Medulla oblongata (tissue), 1 donor: ENCODE measurements around the gene SDSL.
A peak's percentile ranks its signal among the peaks of the same experiment; 100 is the strongest.

Source experiments
- DNase-seq: peaks from one replicate; pipeline ENCODE4 v3.0.0-alpha.2; 2015; ENCODE audit errors: extremely low spot score

The SDSL gene

DNA sequence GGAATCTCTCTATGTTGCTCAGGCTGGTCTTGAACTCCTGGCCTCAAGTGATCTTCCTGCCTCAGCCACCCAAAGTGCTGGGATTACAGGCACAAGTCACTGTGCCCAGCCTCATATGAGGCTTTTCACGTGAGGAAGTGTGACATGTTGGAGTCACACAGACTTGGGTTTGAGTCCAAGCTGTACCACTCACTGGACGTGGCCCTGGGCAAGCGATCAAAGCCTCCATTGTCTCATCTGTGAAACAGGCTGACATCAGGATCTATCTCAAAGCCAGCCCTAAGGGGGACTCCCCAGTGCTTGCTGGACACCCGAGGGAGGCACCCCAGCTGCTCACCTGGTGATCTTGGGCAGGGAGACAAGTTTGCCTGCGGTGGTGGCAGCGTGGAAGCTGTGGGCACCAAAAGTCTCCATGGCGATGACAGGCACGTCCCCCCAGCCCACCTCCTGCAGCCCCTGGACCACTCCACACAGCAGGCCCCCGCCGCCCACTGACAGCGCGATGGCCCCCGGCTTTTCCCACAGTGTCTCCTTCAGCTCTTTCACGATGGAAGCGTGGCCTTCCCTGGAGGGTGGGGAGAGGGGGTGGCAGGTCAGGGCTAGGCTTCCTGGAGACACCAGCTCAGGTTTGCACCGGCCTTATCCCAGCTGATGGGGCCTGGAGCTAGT lies 25.2 kb upstream of the SDSL start:
- peak; percentile 70 for DNase-seq

DNA sequence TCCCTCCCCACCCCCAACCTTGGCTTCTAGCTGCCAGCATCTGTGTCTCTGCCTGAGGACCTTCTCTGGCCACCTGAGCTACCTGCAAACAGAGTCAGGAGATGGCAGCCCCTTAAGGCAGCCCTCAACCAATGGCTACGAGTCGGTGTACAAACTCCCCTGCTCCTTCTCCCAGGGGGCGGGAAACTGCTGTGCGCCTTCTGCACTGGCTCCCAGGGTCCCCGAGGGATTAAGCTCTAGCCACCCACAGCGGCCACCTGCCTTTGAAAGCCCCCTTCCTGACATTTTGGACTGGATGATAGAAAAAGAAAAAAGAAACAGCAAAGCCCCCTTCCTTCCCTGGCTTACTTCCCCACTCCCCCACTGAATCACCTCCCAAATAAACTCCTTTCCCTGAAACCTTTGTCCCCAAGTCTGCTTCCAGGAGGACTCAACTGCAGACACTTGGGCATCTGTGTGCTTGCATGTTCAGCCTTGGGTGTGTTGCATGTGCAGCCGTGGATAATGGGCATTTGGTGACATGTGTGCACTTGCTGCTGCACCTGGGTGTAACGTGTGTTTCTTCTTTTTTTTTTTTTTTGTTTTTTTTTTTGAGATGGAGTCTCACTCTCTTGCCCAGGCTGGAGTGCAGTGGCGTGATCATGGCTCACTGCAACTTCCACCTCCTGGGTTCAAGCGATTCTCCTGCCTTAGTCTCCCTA lies 24.5 kb upstream of the SDSL start:
- no peak for DNase-seq

DNA sequence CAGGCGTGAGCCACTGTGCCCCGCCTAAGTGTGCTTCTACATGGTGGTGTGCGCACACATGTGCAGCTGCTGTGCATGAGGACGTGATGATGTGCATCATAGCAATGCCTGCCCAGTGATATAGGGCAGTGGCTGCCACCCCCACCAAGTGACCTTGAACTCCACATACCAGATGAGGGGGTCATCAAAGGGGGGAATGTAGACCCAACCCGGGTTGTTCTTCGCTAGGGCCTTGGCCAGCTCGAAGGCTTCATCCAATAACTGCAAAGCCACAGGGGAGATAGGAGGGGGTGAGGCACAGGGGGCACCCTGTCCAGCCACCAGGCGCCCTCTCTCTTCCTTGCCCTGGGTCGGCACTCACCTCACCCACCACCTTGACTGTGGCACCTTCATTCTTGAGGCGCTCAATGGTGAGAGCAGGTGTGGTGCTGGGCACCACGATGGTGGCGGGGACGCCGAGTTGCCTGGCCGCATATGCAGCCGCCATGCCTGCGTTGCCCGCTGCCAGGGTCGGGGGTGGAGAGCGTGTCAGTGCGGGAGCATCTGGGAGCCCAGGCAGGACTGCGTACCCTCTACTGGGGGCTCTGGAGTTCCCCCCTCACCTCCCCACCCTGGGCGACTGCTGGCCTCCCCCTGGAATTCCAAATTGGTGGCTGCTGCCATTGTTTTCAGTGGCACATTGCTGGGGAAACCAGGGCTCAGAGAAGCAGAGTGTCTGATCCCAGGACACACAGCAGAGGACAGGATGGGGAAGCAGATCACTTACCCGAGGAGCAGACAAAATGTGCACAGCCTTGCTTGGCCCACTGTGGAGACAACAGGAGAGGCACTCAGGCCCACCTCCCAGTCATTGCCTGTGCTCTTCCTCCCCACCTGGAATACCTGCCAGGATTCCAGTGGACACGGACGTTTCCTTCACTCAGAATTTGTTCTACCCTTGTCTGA lies 23.6 kb upstream of the SDSL start:
- DNase-seq, result no peak

DNA sequence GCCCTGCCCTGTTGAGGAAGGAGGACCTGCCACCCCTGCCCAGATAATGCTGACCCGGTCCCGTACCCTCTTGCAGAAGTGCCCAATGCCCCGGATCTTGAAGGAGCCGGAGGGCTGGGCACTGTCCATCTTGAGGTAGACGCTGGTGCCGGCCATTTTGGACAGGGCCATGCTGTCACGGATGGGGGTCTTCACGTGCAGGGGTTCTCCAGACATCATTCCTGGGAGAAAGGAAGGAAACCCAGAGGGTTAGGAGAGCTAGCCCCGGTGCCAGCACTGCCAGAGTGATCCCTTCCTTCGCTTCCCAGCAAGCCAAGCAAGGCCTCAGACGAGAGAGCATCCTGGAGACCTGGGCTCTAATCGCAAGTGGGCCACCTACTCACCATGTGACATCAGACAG lies 22.7 kb upstream of the SDSL start:
- no peak for DNase-seq

DNA sequence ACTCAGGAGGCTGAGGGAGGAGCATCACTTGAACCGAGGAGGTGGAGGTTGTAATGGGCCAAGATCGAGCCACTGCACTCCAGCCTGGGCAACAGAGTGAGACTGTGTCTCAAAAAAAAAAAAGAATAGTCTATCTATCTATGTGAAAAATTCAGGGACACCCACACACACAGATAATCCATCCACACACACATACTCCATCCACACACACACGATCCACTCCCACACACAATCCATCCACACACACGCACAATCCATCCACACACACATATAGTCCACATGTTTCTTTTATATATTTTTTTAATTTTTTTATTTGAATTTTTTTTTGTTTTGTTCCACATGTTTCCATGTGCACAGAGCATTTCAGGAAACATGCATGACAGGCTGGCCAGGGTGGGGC lies 21.8 kb upstream of the SDSL start:
- DNase-seq, result no peak

DNA sequence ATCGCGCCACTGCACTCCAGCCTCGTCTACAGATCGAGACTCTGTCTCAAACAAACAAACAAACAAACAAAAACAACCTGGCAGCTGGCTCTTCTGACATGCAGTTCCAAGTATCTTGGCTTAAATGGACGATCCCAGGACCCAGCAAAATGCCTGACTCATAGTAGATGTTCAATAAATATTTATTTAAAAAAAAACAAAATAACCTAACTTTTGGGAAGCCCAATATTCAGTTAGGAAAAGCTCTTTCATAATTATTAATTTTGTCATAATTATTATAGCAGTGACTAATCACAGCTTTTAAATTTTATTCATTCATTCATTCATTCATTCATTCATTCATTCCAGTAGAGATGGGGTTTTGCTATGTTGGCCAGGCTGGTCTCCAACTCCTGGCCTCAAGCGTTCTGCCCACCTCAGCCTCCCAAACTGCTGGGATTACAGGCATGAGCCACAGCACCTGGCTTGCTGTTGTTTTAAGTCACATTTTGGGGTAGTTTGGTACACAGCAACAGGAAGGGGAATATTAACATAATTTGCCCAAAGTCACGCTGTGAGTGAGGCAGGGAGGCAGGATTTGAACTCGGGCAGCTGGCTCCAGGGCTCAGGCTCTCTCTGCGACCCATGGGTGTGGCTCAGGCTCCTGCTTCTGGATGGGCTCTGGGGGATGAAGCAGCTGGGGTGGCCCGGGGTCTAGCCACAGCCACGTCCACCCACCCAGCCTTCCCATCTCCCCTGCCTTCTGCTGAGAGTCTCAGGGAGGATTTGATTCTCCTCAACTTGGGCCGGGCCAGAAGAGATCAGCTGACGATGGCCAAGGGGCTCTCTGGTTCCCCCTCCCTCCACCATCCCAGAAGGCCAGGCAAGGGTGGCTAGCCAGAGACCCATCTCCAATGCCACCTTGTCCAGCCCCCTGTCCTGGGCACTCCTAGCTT lies 20.8 kb upstream of the SDSL start:
- DNase-seq, result no peak

DNA sequence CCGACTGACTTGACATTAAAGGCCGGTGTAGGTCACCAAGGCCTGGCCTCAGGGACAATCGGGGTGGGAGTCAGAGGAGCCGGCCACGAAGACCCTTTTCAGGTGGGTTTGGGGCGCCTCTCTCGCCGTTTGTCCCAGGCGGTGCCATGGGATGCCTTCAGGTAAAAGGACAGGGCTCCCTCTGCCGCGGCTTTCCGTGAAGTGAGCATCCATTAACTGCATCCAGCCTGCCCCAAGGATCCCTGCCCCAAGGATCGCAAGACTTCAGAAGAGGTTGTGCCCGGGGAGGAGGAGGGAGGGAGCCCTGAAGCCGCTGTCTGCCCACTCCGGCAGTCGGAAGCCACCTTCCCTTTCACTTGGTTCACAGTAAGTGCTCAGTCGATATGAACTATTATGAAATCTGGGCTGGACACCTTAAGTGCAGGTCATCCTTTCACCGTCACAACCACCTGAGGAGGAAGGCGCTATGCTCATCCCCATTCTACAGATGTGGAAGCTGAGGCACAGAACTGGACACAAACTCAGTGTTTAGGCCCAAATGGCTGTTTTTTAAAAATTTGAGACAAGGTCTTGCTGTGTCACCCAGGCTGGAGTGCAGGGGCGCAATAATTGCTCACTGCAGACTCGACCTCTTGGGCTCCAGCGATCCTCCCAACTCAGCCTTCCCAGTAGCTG lies 19.5 kb upstream of the SDSL start:
- no peak for DNase-seq

DNA sequence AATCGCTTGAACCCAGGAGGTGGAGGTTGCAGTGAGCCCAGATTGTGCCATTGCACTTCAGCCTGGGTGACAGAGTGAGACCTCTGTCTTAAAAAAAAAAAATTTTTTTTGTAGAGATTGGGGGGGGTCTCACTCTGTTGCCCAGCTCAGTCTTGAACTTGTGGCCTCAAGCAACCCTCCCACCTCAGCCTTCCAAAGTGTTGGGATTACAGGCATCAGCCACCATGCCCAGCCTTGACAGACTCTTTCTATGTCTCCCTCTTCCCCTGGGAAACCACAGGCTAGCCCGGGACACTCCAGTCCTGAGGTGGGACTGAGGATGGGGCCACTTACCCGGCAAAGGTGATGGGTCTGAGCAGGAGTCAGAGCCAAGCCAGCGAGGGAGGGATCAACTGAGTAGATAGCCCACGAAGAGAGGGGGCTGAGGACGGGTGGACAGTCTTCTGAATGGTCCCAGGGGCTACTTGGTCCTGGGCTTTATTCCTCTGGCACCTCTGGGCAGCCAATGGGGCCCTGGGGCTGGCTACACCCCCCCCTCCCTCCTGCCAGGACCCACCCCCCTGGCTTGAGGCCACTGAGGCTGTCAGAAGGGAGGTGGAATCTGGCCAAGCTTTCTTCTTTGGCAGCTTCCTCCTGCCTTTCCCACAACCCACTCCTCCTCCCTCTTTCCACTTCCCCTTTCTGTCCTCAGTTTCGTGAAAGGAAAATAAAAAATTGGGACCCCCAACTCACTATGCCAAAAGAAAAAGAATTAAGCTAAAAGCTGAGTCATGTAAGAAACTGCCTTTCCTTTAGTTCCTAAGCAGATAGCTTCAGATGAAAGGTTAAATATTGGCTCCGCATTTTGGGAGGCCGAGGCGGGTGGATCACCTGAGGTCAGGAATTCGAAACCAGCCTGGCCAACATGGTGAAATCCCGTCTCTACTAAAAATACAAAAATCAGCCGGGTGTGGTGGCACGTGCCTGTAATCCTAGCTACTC lies 18.5 kb upstream of the SDSL start, which contains the start of gene SDS:
TSS of gene SDS (minus strand) at position 453 of the 981 bp plus-strand sequence. CDS start 4,179 bp downstream, outside the sequence.
- peak; percentile 91 for DNase-seq

DNA sequence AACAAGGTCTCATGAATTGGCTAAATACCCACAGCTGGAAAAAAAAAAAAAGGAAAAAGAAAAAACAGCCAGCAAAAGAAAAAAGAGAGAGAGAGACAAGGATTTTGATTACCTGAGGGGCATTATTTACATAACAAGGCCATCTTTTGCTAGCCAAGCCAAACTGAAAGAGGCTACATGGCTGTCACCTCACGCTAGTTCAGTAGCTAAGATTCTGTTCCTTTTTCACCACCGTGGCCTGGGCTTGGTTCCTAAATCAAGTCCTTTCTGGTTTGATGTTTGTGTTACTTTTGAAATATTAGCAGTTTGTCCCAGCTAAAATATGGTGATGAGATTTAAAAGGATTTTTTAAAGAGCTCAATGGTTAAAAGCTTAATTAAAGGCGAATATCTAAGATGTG lies 16.5 kb upstream of the SDSL start:
- DNase-seq, result peak; percentile 54

DNA sequence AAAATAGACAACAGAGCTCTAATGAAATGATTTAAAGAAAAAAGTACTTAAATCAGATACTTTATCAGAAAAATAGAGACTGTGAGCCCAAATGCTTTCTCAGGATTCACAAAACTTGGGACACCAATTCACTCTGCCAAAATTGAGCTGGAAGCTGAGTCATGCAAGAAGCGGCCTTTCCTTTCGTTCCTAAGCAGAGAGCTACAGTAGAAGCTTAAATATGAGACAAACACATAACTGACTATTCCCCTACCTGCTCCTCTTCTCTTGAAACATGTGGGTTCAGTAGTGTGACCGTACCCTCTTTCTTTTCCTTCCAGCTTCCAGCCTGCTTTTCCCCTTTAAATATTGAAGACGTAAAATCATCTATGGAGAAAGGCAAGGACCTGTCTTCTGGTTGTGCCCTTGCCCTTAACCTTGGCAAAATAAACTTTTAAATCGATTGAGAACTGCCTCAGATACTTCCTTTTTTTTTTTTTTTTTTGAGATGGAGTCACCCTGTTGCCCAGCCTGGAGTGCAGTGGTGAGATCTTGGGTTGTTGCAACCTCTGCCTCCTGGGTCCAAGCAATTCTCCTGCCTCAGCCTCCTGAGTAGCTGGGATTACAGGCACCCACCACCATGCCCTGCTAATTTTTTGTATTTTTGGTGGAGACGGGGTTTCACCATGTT lies 14.1 kb upstream of the SDSL start:
- DNase-seq, result peak; percentile 54

DNA sequence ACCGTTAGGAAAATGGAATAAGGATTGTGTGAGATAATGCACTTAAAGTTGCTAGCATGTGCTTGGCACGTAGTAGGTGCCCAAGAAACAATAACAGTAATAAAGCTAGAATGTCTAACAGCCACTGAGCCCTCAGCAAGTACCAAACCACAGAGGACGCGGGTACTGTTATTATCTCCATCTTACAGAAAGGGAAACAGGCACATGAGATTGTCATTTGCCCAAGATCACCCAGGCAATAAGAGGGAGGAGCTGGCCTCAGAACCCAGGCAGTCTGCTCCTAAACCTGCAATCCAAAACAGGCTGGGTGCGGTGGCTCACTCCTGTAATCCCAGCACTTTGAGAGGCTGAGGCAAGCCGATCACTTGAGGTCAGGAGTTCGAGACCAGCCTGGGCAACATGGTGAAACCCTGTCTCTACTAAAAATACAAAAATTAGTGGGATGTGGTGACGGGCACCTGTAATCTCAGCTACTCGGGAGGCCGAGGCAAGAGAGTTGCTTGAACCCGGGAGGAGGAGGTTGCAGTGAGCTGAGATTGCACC lies 13.4 kb upstream of the SDSL start:
- no peak for DNase-seq

DNA sequence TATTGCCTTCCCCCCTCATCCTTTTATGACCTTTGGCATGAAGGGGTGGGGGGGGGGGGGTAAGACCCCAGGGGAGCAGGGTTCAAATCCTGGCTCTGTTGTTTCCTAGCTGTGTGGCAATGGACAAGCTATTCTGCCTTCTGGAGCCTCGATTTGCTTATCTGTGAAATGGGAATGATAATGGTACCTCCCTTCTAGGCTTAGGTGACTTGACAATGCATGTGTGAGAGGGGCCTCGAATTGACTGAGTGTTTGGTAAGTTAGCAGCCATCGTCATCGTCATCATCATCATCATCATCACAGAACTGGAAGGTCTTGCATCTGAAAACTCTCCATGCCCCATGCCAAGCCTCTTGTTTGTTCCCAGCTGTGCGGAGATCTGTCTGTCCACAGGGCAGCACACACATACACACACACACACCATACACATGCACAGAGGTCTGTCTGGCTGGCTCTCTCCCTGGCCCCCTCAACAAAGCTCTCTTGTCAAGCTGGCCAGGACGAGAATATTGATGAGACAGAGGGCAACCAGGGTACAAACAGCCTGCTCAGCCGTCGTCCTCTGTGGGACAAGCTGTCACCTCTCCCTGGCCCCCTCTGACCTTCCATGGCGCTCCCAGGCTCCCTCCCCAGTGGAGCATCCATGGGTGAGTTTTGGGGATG lies 12.6 kb upstream of the SDSL start:
- DNase-seq, result no peak

DNA sequence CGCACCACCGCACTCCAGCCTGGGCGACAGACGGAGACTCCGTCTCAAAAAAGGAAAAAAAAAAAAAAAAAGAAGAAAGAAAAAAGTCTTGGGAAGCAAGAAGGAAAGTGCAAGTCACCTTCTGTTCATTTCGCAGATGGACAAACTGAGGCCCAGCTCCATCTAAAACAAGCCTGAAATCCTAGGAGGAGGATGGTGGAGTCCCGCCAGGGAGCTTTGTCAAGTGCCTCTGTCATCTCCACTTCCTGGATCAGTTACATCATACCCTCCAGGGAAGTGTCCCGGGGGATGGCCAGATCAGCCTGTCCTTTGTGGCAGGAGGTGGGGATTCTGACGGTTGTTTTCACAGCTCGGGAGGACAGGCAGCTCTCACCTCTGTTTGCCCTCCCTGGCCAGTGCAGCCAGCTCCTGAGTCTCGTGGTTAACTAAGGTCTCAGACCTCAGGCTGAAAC lies 8.7 kb upstream of the SDSL start:
- DNase-seq, result no peak

DNA sequence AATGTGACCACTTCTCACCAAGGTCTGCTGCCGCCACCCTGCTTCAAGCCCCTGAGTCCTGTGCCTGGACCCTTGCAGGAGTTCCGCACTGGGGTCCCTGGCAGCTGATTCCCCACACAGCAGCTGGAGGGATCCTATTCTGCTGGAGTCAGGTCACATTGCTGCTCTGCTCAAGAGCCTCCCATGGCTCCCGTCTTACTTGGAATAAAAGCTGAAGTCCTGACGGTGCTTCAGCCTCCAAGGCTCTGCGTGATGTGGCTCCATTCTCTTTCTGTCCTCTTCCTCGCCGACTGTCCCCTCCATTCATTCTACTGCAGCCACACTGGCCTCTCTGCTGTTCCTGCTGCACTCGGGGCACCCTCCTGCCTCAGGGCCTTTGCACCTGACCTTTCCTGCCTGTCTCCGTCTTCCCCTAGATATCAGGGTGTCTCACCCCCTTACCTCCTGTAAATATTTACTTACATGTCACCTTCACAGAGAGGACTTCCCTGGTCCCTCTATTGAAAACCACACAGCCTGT lies 7.6 kb upstream of the SDSL start:
- no peak for DNase-seq

DNA sequence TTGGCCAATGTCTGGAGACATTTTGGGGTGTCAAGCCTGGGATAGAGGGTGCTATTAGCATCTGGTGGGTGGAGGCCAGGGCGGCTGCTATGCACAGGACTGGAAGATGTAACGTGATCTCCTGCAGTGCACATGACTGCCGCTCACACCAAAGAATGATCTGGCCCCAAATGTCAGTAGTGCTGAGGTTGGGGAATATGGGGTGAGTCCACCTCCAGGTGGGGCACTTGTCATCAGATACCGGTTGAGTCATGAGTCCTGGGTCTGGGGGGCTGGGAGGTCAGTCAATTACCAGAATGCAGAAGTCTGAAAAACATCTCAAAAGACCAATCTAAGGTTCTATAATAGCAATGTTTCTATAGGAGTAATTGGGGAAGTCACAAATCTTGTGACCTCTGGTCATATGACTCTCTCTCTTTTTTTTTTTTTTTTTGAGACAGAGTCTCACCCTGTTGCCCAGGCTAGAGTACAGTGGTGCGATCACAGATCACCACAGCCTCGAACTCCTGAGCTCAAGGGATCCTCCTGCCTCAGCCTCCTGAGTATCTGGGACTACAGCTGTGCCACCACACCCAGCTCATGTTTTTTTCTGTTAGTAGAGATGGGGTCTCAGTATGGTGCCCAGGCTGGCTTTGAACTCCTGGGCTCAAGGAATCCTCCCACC lies 6.0 kb upstream of the SDSL start:
- peak; percentile 51 for DNase-seq

DNA sequence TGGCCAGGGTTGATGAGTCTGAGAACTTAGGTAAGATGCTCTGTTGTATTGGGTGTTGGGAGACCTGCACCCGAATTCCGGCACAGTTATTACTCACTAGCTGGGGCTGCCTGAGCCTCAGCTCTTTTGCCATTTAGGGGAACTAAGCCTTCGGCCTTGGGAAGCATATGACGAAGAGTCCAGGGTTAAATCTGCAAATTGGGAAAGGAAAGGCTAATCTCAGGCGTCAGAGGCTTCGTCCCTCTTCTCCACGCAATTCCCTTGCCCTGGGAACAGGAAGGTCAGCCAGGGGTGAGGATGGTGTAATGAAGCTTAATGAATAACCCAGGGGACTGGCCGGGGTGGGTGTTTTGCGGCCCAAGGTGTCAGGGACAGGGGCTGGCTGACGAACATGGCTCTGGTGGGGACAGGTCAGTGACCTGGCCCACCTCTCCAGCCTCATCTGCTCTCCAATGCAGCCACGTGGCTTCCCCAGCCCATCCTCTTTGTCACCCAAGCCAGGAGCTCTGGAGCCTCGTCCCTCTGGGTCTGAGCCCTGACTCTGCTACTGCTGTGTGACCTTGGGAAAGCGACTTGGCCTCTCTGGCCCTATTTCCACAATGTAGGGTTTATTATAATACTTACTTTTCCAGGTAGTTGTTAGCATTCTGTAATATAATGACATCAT lies 3.8 kb upstream of the SDSL start:
- no peak for DNase-seq
